Measurements from ENCODE around the gene HAPSTR1. TPM values are rescaled to one million over a fixed set of nuclear protein-coding genes. Genes with fewer than 3 reads are reported as not detected.

HAPSTR1 gene
- total and polyA plus RNA-seq, 2 of the 8 experiments (the other 6 are each of a cell fraction or from before 2014, with no cell fraction given) = 11.9 to 66.1 TPM

- Histone ChIP-seq H3K4me1 (replicated peaks in 1 of 4; ENCODE audit: control insufficient read depth in 3 of 4, insufficient read depth in 4 of 4, low read length in 3 of 4) (peaks cover 0 to 4% (median 0%) of the 10 kb centered on the region in 4 experiments; a peak in 2 of 7 replicates), H3K27ac (ENCODE audit: low read depth, low read length) (no peak overlapping the region), H3K4ac (replicated peaks; ENCODE audit: insufficient read length, low read depth, low read length) (no peak overlapping the region), H4K20me1 (replicated peaks in 1 of 2; ENCODE audit: control insufficient read depth in 1 of 2, insufficient read depth in 2 of 2, low read length in 2 of 2) (no peaks in the 10 kb centered on the region), H4K91ac (replicated peaks; ENCODE audit: insufficient read length, low read length) (no peak overlapping the region), H3K27me3 (replicated peaks in 1 of 4; ENCODE audit: control insufficient read depth in 3 of 4, extremely low read depth in 1 of 4, insufficient read depth in 3 of 4, low read length in 3 of 4) (no peaks in the 10 kb centered on the region), H3K4me3 (ENCODE audit: extremely low read depth in 1 of 4, insufficient read depth in 2 of 4, low read depth in 3 of 4, low read length in 4 of 4) (no peak overlapping the region), H3K14ac (ENCODE audit: insufficient read length) (no peak overlapping the region), H3K36me3 (ENCODE audit: control insufficient read depth in 2 of 4, insufficient read depth in 4 of 4, low read length in 3 of 4) (no peaks in the 10 kb centered on the region), H4K8ac (ENCODE audit: extremely low read depth, insufficient read depth, low read length) (no peak overlapping the region), H3K9me3 (ENCODE audit: insufficient read depth in 2 of 2, low read depth in 1 of 2, low read length in 1 of 2) (no peaks in the 10 kb centered on the region; a peak in 1 of 4 replicates), H3K79me2 (ENCODE audit: control insufficient read depth in 1 of 2, insufficient read depth in 2 of 2, low read length in 2 of 2) (no peaks in the 10 kb centered on the region), H2BK5ac (ENCODE audit: low read depth, low read length) (no peak overlapping the region), H2BK15ac (ENCODE audit: low read length) (no peak overlapping the region), H2AFZ (ENCODE audit: low read length) (no peak overlapping the region), H3K9ac (replicated peaks in 1 of 4; ENCODE audit: extremely low read depth in 1 of 4, low read depth in 3 of 4, low read length in 3 of 4) (no peak overlapping the region), H3K79me1 (ENCODE audit: low read depth, low read length) (no peaks in the 10 kb centered on the region), H3K18ac (ENCODE audit: extremely low read depth, low read length) (no peak overlapping the region), H2BK120ac (replicated peaks; ENCODE audit: low read depth, low read length) (no peak overlapping the region), H2BK20ac (ENCODE audit: low read length) (no peak overlapping the region), H4K5ac (ENCODE audit: insufficient read length, low read depth, low read length) (no peak overlapping the region), H3K23ac (ENCODE audit: insufficient read length) (no peak overlapping the region), H2AK5ac (ENCODE audit: low read depth, low read length) (no peak overlapping the region), H3K4me2 (ENCODE audit: insufficient read depth in 1 of 2, low read depth in 2 of 2, low read length in 2 of 2) (no peak overlapping the region), H3K56ac (replicated peaks; ENCODE audit: insufficient read length, low read depth, low read length) (no peak overlapping the region), H2BK12ac (ENCODE audit: low read depth, low read length) (no peak overlapping the region), H3K23me2 (ENCODE audit: low read depth, low read length) (0 out of 2 replicates have a peak, but pooled peaks cover under 1% of the 10 kb centered on the region)
- 85% methylated on average over 1 of the region's 2 CpGs; no CpG with 5 or more reads in 1 of the 2 experiments for WGBS, 2 experiments (ENCODE audit: extremely low coverage in 1 of 2, insufficient coverage in 1 of 2, insufficient read length in 1 of 2, insufficient replicate concordance in 2 of 2, low coverage in 1 of 2, low lambda C conversion rate in 2 of 2, missing lambda C conversion rate in 1 of 2)
- CTCF ChIA-PET (ENCODE audit: partially characterized antibody) = interaction anchor here (0.6 kb wide), 1 partner anchor 390 kb away, joined by 3 read pairs; no protein-coding TSS in a partner anchor
- FAIRE-seq (no peak), DNase-seq (ENCODE audit: low read depth in 1 of 2, low spot score in 2 of 2) (no peak)
- POLR2A ChIA-PET (ENCODE audit: partially characterized antibody) = no interaction called here
- TF ChIP-seq SUZ12 (IDR thresholded peaks at IDR 0.05; ENCODE audit: low read length) (no peak), RNF2 (IDR thresholded peaks at IDR 0.05; ENCODE audit: borderline replicate concordance, low read depth, low read length, missing control alignments, poor library complexity, severe bottlenecking) (no peak), ATF3 (IDR thresholded peaks at IDR 0.05; ENCODE audit: insufficient read depth, low read depth, low read length) (no peak), CTCF (IDR thresholded peaks at IDR 0.05; ENCODE audit: control extremely low read depth in 1 of 3, insufficient read depth in 1 of 3, low read depth in 1 of 3, low read length in 3 of 3) (no peak), SAP30 (IDR thresholded peaks at IDR 0.05; ENCODE audit: insufficient read depth, insufficient replicate concordance, low read length) (no peak), JUN (IDR thresholded peaks at IDR 0.05; ENCODE audit: low read depth, low read length) (no peak), ATF2 (IDR thresholded peaks at IDR 0.05; ENCODE audit: low read length) (no peak), KDM1A (IDR thresholded peaks at IDR 0.05; ENCODE audit: borderline replicate concordance, low read length) (no peak)
Measured at GRCh38 chr16:9055661-9056060, 35.8 kb upstream of the HAPSTR1 start.

Measured in H1 (cell line).